ENCODE measurements around the gene CRTC2.

CRTC2 gene

GRCh38 chr1:153945795-153946621 is 12.4 kb downstream of the CRTC2 start:
- ATAC-seq: peak; percentile 60 to 62

GRCh38 chr1:153945131-153945794 is 13.1 kb downstream of the CRTC2 start:
- ATAC-seq: peak; percentile 58 to 67

- no peak for ATAC-seq
These were observed 13.6 kb downstream of the CRTC2 start for GRCh38 chr1:153944827-153945117.

- no peak for ATAC-seq
These were observed 14.2 kb downstream of the CRTC2 start for GRCh38 chr1:153944005-153944826.

- no peak for ATAC-seq
These were observed 15.5 kb downstream of the CRTC2 start for GRCh38 chr1:153942766-153943549.

- ATAC-seq: no peak
These were observed 16.3 kb downstream of the CRTC2 start for GRCh38 chr1:153941826-153942725.

GRCh38 chr1:153940756-153941155 is 17.7 kb downstream of the CRTC2 start:
- no peak for ATAC-seq

GRCh38 chr1:153939476-153939875 is 18.9 kb downstream of the CRTC2 start:
- no peak for ATAC-seq

- no peak for ATAC-seq
These were observed 19.4 kb downstream of the CRTC2 start for GRCh38 chr1:153938996-153939395.

GRCh38 chr1:153937331-153937730 is 21.1 kb downstream of the CRTC2 start:
- ATAC-seq: no peak

- ATAC-seq: no peak
These were observed 22.2 kb downstream of the CRTC2 start for GRCh38 chr1:153936011-153936802.

GRCh38 chr1:153934746-153935145 is 23.7 kb downstream of the CRTC2 start:
- no peak for ATAC-seq

- ATAC-seq: no peak
These were observed 24.5 kb downstream of the CRTC2 start for GRCh38 chr1:153933955-153934354.

- no peak for ATAC-seq
These were observed 25.0 kb downstream of the CRTC2 start for GRCh38 chr1:153933430-153933829.

- no peak for ATAC-seq
These were observed 26.0 kb downstream of the CRTC2 start for GRCh38 chr1:153932156-153933131.

GRCh38 chr1:153929981-153930948 is 28.1 kb downstream of the CRTC2 start:
- ATAC-seq: no peak

GRCh38 chr1:153929426-153929825 is 29.0 kb downstream of the CRTC2 start:
- ATAC-seq: no peak

GRCh38 chr1:153928791-153929341 is 29.5 kb downstream of the CRTC2 start:
- ATAC-seq: no peak

All from activated CD4-positive, CD25-positive, alpha-beta regulatory T cell treated with anti-CD3 and anti-CD28 coated beads, Interleukin-2, amount 50 U/mL, for 24 hours (primary cell).